Ovary (tissue), 3 donors: Measurements from ENCODE around the gene RAP1GAP2.

Source experiments
- CTCF ChIP-seq, 3 donors: fragments of 450-650 bp in 2 of 3; fragments of 200-600 bp in 1 of 3; IDR thresholded peaks; one replicate each; pipeline versions ENCODE4 v1.5.1 to v1.8.0; 2016 to 2022; ENCODE audit warnings: antibody characterized with exemption in 3 of 3, mild to moderate bottlenecking in 1 of 3
- EP300 ChIP-seq: sonication (generic); formaldehyde crosslinking; IDR thresholded peaks from one replicate; pipeline ENCODE4 v1.6.1; 2017; ENCODE audit warnings: antibody characterized with exemption
- POLR2A ChIP-seq: fragments of 450-650 bp; IDR thresholded peaks from one replicate; pipeline ENCODE4 v1.6.1; 2017; ENCODE audit warnings: antibody characterized with exemption, mild to moderate bottlenecking, moderate library complexity
- donor health status: DM: no; HTN: no; CAD: no.

- no peak for TF ChIP-seq CTCF (IDR thresholded peaks at IDR 0.05)
- no peak for TF ChIP-seq POLR2A
- no peak for TF ChIP-seq EP300
Observed at GRCh38 chr17:2996810-2997670, 200.8 kb downstream of the RAP1GAP2 start.
